Esophagus (tissue), 2 donors: ENCODE results near the gene C14orf119. TPM values are rescaled to one million over a fixed set of nuclear protein-coding genes. Genes with fewer than 3 reads are reported as not detected.

Experiments used
- H3K27ac ChIP-seq, 2 donors: one replicate each; pipeline ENCODE4 v1.5.1; 2013; ENCODE audit warnings: low read depth in 2 of 2, mild to moderate bottlenecking in 2 of 2, inconsistent platforms in 1 of 2, low read length in 1 of 2, moderate library complexity in 1 of 2
- H3K27me3 ChIP-seq, 2 donors: one replicate each; pipeline ENCODE4 v1.6.1; 2013; ENCODE audit warnings: low read length in 2 of 2, control low read depth in 1 of 2, mild to moderate bottlenecking in 1 of 2; ENCODE audit not compliant: insufficient read depth in 2 of 2, control insufficient read depth in 1 of 2
- H3K36me3 ChIP-seq, 2 donors: one replicate each; pipeline ENCODE4 v1.6.1; 2013; ENCODE audit warnings: low read length in 1 of 2; ENCODE audit not compliant: control insufficient read depth in 2 of 2, insufficient read depth in 2 of 2
- H3K4me1 ChIP-seq, 2 donors: one replicate each; pipeline ENCODE4 v1.6.1; 2013; ENCODE audit warnings: low read length in 1 of 2; ENCODE audit not compliant: control insufficient read depth in 2 of 2, insufficient read depth in 2 of 2
- H3K4me3 ChIP-seq, 2 donors: one replicate each; pipeline ENCODE4 v1.5.1; 2013; ENCODE audit warnings: low read length in 2 of 2, mild to moderate bottlenecking in 2 of 2, low read depth in 1 of 2, moderate library complexity in 1 of 2
- H3K9me3 ChIP-seq, 2 donors: one replicate each; pipeline ENCODE4 v1.6.1; 2013; ENCODE audit warnings: mild to moderate bottlenecking in 2 of 2, low read depth in 1 of 2, low read length in 1 of 2, moderate library complexity in 1 of 2; ENCODE audit not compliant: control insufficient read depth in 2 of 2, insufficient read depth in 1 of 2
- WGBS, 2 donors: extraction: QIAGEN DNeasy Blood & Tissue Kit; methylation state at CpG; one replicate each; pipeline ENCODE4 v1.1.7; 2013; 5-methylcytosine and 5-hydroxymethylcytosine counted together
- polyA plus RNA-seq, 2 donors: library from polyadenylated mRNA; stranded (reverse); fragments of 200-250 nt; gene quantifications; one replicate each; pipeline ENCODE4 v1.2.3, GENCODE V29; 2013
- donor health status: healthy with polysubstance abuse.
- donor health status: Bipolar disorder and iron deficiency.

Gene C14orf119
- polyA plus RNA-seq, 2 donors = 14.9 to 38.4 TPM

- H3K4me1 ChIP-seq = peaks cover 11 to 12% of the 10 kb centered on the region in 2 donors
- WGBS, 2 donors = 75 to 81% methylated on average over 1 of the region's 1 CpG
Measured at GRCh38 chr14:23143911-23144310, 48.6 kb downstream of the C14orf119 start.

GRCh38 chr14:23145794-23146350, 50.6 kb downstream of the C14orf119 start:
- H3K4me1 ChIP-seq = peaks cover 12 to 15% of the 10 kb centered on the region in 2 donors

More at GRCh38 chr14:23143911-23144310, 48.6 kb downstream of the C14orf119 start:
- Histone ChIP-seq H3K36me3 (peaks cover 4 to 9% of the 10 kb centered on the region in 2 donors), H3K27me3 (no peaks in the 10 kb centered on the region), H3K9me3 (no peaks in the 10 kb centered on the region), H3K27ac (no peak overlapping the region), H3K4me3 (no peak overlapping the region)

GRCh38 chr14:23146351-23146910, 51.1 kb downstream of the C14orf119 start:
- Histone ChIP-seq H3K9me3 (no peaks in the 10 kb centered on the region), H3K4me1 (peaks cover 12 to 15% of the 10 kb centered on the region in 2 donors), H3K27me3 (no peaks in the 10 kb centered on the region), H3K27ac (peak overlapping the region; percentile 62 to 67), H3K36me3 (no peaks in the 10 kb centered on the region), H3K4me3 (no peak overlapping the region)
- WGBS, 2 donors = 90 to 98% methylated on average over 2 of the region's 2 CpGs

More at GRCh38 chr14:23145794-23146350, 50.6 kb downstream of the C14orf119 start:
- Histone ChIP-seq H3K9me3 (no peaks in the 10 kb centered on the region), H3K4me3 (no peak overlapping the region), H3K36me3 (no peaks in the 10 kb centered on the region), H3K27me3 (no peaks in the 10 kb centered on the region), H3K27ac (peak overlapping the region; percentile 57 to 62)
- WGBS, 2 donors = 44 to 53% methylated on average over 4 of the region's 4 CpGs

- Histone ChIP-seq H3K36me3 (no peaks in the 10 kb centered on the region), H3K27me3 (no peaks in the 10 kb centered on the region), H3K9me3 (no peaks in the 10 kb centered on the region), H3K4me3 (no peak overlapping the region), H3K4me1 (peaks cover 12 to 15% of the 10 kb centered on the region in 2 donors), H3K27ac (peak overlapping the region; percentile 62 to 67)
- 92 to 96% methylated on average over 4 of the region's 4 CpGs for WGBS, 2 donors
Measured at GRCh38 chr14:23146980-23147379, 51.7 kb downstream of the C14orf119 start.

GRCh38 chr14:23147676-23148075, 52.4 kb downstream of the C14orf119 start:
- H3K36me3 ChIP-seq = no peaks in the 10 kb centered on the region
- no peaks in the 10 kb centered on the region for H3K27me3 ChIP-seq
- H3K9me3 ChIP-seq = no peaks in the 10 kb centered on the region
- H3K27ac ChIP-seq = peak overlapping the region in 1 of 2 donors; percentile 44
- no peak overlapping the region for H3K4me3 ChIP-seq
- WGBS, 2 donors = 60 to 67% methylated on average over 1 of the region's 1 CpG
- H3K4me1 ChIP-seq = peaks cover 12 to 17% of the 10 kb centered on the region in 2 donors

GRCh38 chr14:23148591-23149249, 53.4 kb downstream of the C14orf119 start:
- Histone ChIP-seq H3K27me3 (no peaks in the 10 kb centered on the region), H3K27ac (peak overlapping the region in 1 of 2 donors; percentile 71), H3K4me3 (no peak overlapping the region), H3K9me3 (no peaks in the 10 kb centered on the region), H3K4me1 (peaks cover 5 to 14% of the 10 kb centered on the region in 2 donors), H3K36me3 (no peaks in the 10 kb centered on the region)
- WGBS, 2 donors = 92 to 94% methylated on average over 5 of the region's 5 CpGs

- H3K27ac ChIP-seq = peak overlapping the region in 1 of 2 donors; percentile 71
- no peaks in the 10 kb centered on the region for H3K27me3 ChIP-seq
- H3K4me3 ChIP-seq = no peak overlapping the region
- H3K4me1 ChIP-seq = peaks cover 5 to 14% of the 10 kb centered on the region in 2 donors
- no peaks in the 10 kb centered on the region for H3K36me3 ChIP-seq
- no peaks in the 10 kb centered on the region for H3K9me3 ChIP-seq
Measured at GRCh38 chr14:23149745-23150144, 54.4 kb downstream of the C14orf119 start.

Other genes starting within 250 kb of the C14orf119 start
- 100 to 1,000 TPM in 1 of 2 donors, 10 to 100 TPM in 1; 69.8 to 129 TPM for gene LRP10, start 223.8 kb upstream of the C14orf119 start, polyA plus RNA-seq
- gene REM2, start 212.3 kb upstream of the C14orf119 start, polyA plus RNA-seq = 1 to 10 TPM in 1 of 2 donors, under 1 TPM in 1; 0.31 to 1.1 TPM
- gene RBM23, start 176.4 kb upstream of the C14orf119 start, polyA plus RNA-seq = 10 to 100 TPM; 21.2 to 35.8 TPM
- 10 to 100 TPM; 31.4 to 47.1 TPM for gene PRMT5, start 166.1 kb upstream of the C14orf119 start, polyA plus RNA-seq
- 10 to 100 TPM; 17.0 to 23.5 TPM for gene HAUS4, start 138.4 kb upstream of the C14orf119 start, polyA plus RNA-seq
- gene AJUBA, start 113.0 kb upstream of the C14orf119 start, polyA plus RNA-seq = 10 to 100 TPM; 16.5 to 19.7 TPM
- gene C14orf93, start 85.4 kb upstream of the C14orf119 start, polyA plus RNA-seq = 1 to 10 TPM; 4.7 to 6.1 TPM
- 100 to 1,000 TPM in 1 of 2 donors, 10 to 100 TPM in 1; 35.1 to 136 TPM for gene PSMB5, start 60.6 kb upstream of the C14orf119 start, polyA plus RNA-seq
- not detected for gene PSMB11, start 53.3 kb upstream of the C14orf119 start, polyA plus RNA-seq
- gene CDH24, start 38.0 kb upstream of the C14orf119 start, polyA plus RNA-seq = 1 to 10 TPM; 4.2 to 7.4 TPM
- 100 to 1,000 TPM in 1 of 2 donors, 10 to 100 TPM in 1; 70.5 to 136 TPM for gene ACIN1, start 369 bp upstream of the C14orf119 start, polyA plus RNA-seq
- gene CIROP, start 9.5 kb downstream of the C14orf119 start, polyA plus RNA-seq = under 1 TPM in 1 of 2 donors, not detected in 1; 0.01 TPM
- gene CEBPE, start 23.8 kb downstream of the C14orf119 start, polyA plus RNA-seq = under 1 TPM in 1 of 2 donors, not detected in 1; 0.02 TPM
- gene SLC7A8, start 88.2 kb downstream of the C14orf119 start, polyA plus RNA-seq = 10 to 100 TPM; 27.5 to 33.4 TPM
- not detected for gene RNF212B, start 142.4 kb downstream of the C14orf119 start, polyA plus RNA-seq
- gene HOMEZ, start 190.6 kb downstream of the C14orf119 start, polyA plus RNA-seq = 10 to 100 TPM in 1 of 2 donors, 1 to 10 TPM in 1; 8.0 to 16.1 TPM
- gene PPP1R3E, start 207.4 kb downstream of the C14orf119 start, polyA plus RNA-seq = 10 to 100 TPM in 1 of 2 donors, 1 to 10 TPM in 1; 5.2 to 12.7 TPM
- 10 to 100 TPM; 28.0 to 35.0 TPM for gene BCL2L2, start 211.3 kb downstream of the C14orf119 start, polyA plus RNA-seq
- gene PABPN1, start 226.0 kb downstream of the C14orf119 start, polyA plus RNA-seq = 100 to 1,000 TPM; 105 to 154 TPM